ENCODE results near the gene RHOBTB3.

The RHOBTB3 gene

DNA sequence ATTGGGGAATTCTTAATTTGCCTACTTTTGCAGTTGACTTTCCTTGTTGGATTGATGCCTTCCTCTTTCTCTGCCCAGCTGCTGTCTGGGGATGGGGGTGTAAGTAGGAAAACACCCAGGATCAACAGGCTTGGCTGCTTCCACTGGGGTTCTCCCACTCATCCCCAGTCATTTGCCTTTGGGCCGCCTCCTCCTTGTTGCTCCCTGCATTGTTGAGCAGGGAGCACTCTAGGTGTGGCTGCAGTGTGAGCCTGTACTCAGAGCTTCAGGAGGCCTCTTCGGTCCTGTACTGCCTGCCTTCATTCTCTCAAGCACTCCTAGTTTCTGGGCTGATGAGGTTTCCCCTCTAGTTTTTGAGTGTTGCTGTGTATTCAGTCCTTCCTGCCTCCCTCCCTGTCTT is 12.1 kb downstream of the RHOBTB3 start:
- TF ChIP-seq, protein P1, sequence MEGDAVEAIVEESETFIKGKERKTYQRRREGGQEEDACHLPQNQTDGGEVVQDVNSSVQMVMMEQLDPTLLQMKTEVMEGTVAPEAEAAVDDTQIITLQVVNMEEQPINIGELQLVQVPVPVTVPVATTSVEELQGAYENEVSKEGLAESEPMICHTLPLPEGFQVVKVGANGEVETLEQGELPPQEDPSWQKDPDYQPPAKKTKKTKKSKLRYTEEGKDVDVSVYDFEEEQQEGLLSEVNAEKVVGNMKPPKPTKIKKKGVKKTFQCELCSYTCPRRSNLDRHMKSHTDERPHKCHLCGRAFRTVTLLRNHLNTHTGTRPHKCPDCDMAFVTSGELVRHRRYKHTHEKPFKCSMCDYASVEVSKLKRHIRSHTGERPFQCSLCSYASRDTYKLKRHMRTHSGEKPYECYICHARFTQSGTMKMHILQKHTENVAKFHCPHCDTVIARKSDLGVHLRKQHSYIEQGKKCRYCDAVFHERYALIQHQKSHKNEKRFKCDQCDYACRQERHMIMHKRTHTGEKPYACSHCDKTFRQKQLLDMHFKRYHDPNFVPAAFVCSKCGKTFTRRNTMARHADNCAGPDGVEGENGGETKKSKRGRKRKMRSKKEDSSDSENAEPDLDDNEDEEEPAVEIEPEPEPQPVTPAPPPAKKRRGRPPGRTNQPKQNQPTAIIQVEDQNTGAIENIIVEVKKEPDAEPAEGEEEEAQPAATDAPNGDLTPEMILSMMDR (conservative IDR thresholded peaks at IDR 0.05; ENCODE audit: control insufficient read depth, insufficient read depth, low read depth, low read length) = no peak
- DNase-seq (ENCODE audit: low read depth) = no peak
- no peak overlapping the region for H3K4me3 ChIP-seq (ENCODE audit: control insufficient read depth, low read depth, low read length)

DNA sequence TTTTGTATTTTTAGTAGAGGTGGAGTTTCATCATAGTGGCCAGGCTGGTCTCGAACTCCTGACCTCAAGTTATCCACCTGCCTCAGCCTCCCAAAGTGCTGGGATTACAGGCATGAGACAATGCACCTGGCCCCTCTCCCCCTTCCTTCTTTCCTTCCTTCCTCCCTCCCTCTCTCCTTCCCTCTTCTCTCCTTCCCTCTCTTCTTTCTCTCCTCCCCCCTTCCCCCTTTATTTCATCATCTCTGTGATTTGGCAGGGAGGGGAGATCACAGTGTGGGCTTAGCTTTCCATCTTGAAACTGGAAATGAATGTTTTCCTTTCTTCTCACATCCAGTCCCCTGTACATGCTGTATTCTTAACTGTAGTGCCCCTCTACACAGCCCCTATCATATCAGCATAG is 12.7 kb downstream of the RHOBTB3 start:
- TF ChIP-seq, protein P1 (conservative IDR thresholded peaks at IDR 0.05; ENCODE audit: control insufficient read depth, insufficient read depth, low read depth, low read length) = no peak
- no peak for DNase-seq (ENCODE audit: low read depth)
- no peak overlapping the region for H3K4me3 ChIP-seq (ENCODE audit: control insufficient read depth, low read depth, low read length)

DNA sequence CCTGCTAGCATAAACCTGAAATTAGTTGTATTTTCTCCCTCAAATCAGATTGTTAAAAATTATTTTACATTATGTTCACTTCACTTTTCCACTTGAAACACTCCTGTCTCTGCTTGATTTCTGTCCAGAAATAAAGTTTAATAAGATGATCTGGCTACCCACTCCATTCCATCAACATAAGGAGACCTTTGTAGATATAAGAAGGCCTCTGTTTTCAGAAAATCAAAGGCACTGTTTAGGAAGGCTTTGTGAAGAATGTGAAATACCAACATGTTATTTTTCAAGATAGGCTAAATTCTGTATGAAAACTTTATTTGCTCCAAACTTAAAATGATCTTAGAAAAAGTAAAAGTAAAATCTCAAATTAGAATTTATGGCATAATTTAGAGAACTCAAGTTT is 15.1 kb downstream of the RHOBTB3 start:
- TF ChIP-seq, protein P1 (conservative IDR thresholded peaks at IDR 0.05; ENCODE audit: control insufficient read depth, insufficient read depth, low read depth, low read length) = no peak
- no peak overlapping the region for H3K4me3 ChIP-seq (ENCODE audit: control insufficient read depth, low read depth, low read length)
- DNase-seq (ENCODE audit: low read depth) = no peak

DNA sequence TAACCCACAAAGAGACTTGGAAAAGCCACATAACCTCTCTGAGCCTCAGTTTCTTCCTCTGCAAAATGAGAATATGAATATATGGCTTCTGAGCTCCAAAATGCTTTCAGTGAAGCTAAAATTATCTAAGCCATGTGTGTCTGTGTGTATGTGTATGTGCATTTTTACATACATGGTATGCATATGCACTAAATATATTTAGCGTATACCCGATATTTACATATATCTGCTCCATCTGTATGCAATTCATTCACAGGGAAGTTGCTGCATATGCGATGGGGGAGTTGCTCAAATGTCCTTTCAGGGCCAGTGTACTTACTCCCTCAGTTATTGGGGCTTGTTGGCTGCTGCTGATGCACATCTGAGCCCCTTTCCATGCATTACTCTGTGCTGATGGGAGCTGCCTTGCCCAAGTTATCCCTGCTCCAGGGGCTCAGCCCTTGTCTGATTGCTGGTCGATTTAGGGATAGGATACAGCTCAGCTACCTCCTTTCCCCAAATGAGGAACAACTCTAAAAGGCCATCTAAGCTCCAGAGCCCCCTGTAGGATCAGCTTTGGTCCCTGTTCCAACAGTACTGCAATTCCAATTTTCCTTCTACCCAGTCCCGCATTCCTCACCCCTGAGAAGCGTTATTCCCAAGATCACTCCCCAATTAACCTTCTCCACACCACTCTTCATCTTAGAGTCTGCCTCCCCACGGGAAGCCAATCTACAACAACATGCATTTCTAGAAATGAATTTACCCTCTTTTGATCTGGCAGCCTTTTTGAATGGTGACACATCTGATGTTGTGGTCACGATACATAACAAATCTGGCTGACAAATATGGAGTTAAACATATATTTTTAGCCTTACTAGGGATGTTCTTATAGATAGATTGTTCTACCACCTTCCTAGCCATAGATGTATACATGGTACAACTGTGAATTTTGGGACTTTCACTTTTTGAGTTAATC is 15.9 kb downstream of the RHOBTB3 start:
- TF ChIP-seq, protein P1 (conservative IDR thresholded peaks at IDR 0.05; ENCODE audit: control insufficient read depth, insufficient read depth, low read depth, low read length) = no peak
- no peak for DNase-seq (ENCODE audit: low read depth)
- no peak overlapping the region for H3K4me3 ChIP-seq (ENCODE audit: control insufficient read depth, low read depth, low read length)

DNA sequence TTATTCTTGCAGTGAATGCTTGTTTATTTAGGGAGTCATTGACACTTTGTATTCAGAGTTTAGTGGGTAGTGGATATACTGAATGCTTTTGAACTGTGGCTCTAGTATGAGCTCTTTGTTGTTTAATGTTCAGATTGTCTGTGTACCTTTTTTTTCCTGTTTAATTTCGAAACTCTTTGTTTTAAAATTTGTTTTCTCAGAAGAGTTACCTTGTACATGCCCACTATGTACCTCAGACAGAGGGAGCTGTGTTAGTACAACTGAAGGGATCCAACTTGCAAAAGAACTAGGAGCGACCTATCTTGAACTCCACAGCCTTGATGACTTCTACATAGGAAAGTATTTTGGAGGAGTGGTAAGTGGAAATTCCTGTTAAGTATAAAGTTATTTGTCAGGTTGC is 17.0 kb downstream of the RHOBTB3 start:
- H3K4me3 ChIP-seq (ENCODE audit: control insufficient read depth, low read depth, low read length) = no peak overlapping the region
- TF ChIP-seq, protein P1 (conservative IDR thresholded peaks at IDR 0.05; ENCODE audit: control insufficient read depth, insufficient read depth, low read depth, low read length) = no peak
- DNase-seq (ENCODE audit: low read depth) = no peak

DNA sequence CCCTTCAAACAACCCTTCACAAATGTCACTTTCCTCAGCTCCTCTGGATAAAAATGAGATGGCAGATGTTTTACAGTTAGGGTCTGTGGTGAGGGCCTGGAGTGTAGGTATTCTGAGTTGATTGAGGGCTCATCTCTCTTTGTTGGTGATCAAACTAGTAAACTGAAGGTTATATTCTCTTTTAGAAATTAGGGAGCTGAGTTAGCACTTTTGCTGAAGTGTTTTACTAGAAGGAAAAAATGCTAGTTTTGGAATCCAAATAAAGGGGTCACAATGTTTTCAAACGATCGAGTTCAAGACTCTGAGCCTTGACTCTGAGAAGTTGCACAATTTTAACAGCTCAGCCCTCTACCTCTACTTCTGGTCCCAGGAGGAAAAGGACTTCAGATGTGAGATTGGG is 23.4 kb downstream of the RHOBTB3 start:
- no peak overlapping the region for H3K4me3 ChIP-seq (ENCODE audit: control insufficient read depth, low read depth, low read length)
- DNase-seq (ENCODE audit: low read depth) = no peak
- TF ChIP-seq, protein P1 (conservative IDR thresholded peaks at IDR 0.05; ENCODE audit: control insufficient read depth, insufficient read depth, low read depth, low read length) = no peak
